Posterior vena cava (tissue), 2 donors: ENCODE results near the gene MRPL43. TPM values are rescaled to one million over a fixed set of nuclear protein-coding genes. Genes with fewer than 3 reads are reported as not detected.

Experiments
- DNase-seq: peaks from one replicate; pipeline ENCODE4 v3.0.0-alpha.2; 2020; ENCODE audit warnings: low spot score
- intact Hi-C, 2 donors: fragments of 100-400 bp; cut with DNase I; formaldehyde crosslinking; loops; one replicate each; pipeline versions ENCODE4 v1.14.1 to v1.14.2; 2022 to 2023
- microRNA-seq, 2 donors: library from miRNA; unstranded; fragments of <30 nt; microRNA quantifications; one replicate each; pipeline ENCODE4 v1.2.0, GENCODE V29; 2020 to 2021; ENCODE audit warnings: borderline microRNAs expressed in 2 of 2
- total RNA-seq, 2 donors: library from RNA; stranded (reverse); fragmentation: NEBNext Ultra II Directional; extraction: Animal tissue kit (Norgen Biotek cat#: 25700); gene quantifications; one replicate each; pipeline ENCODE4 v1.2.1, GENCODE V29; 2021
- donor health status: DM: yes; HTN: yes; CAD: no.
- donor health status: DM: yes; HTN: yes; CAD: no.

MRPL43 gene
- total RNA-seq, 2 donors from 2014 or later = 48.6 to 53.9 TPM

- DNase-seq = no peak
- intact Hi-C loops = no loop called here
Observed at GRCh38 chr10:100939763-100940344, 47.4 kb downstream of the MRPL43 start.

Small RNA genes lying within 50 kb of the gene (microRNA-seq; reads per million reads assigned to microRNA genes)
- 0 reads per million in 2 donors for gene MIR608

Other genes with a start within 250 kb of the MRPL43 start
- gene PAX2, start 241.9 kb downstream of the MRPL43 start, total RNA-seq = not detected
- 10 to 100 TPM; 21.8 to 23.7 TPM for gene SLF2, start 74.5 kb downstream of the MRPL43 start, total RNA-seq
- gene SEMA4G, start 18.0 kb downstream of the MRPL43 start, total RNA-seq = 1 to 10 TPM; 1.1 to 1.6 TPM
- gene TWNK, start within 50 bp of the MRPL43 start, total RNA-seq = 1 to 10 TPM; 5.2 to 5.6 TPM
- 10 to 100 TPM; 71.4 to 91.3 TPM for gene LZTS2, start 12.3 kb upstream of the MRPL43 start, total RNA-seq
- gene PDZD7, start 43.6 kb upstream of the MRPL43 start, total RNA-seq = under 1 TPM; 0.48 to 0.83 TPM
- gene SFXN3, start 43.7 kb upstream of the MRPL43 start, total RNA-seq = 10 to 100 TPM; 72.7 to 79.5 TPM
- 1 to 10 TPM; 6.5 to 9.3 TPM for gene KAZALD1, start 74.5 kb upstream of the MRPL43 start, total RNA-seq
- gene TLX1, start 143.8 kb upstream of the MRPL43 start, total RNA-seq = not detected
- gene LBX1, start 242.0 kb upstream of the MRPL43 start, total RNA-seq = not detected